ENCODE measurements around the gene MAL.

DNA sequence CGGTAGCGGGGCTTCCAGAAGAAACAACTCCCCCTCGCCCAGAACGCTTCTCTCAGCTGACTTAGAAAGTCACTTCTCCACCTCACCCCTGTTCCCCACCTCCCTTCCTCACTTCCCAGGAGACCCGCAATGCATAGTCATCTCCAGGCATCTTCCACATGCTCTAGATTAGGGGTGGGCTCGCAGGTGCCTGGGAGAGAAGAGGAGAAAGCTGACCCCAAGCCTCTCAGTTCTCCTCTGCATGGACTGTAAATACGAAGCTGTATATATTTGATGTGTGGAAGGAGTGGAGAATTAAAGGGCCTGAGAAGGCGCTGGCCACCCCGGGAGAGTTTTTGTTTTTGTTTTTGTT lies 1.8 kb downstream of the MAL start:
- TF ChIP-seq, protein P1, sequence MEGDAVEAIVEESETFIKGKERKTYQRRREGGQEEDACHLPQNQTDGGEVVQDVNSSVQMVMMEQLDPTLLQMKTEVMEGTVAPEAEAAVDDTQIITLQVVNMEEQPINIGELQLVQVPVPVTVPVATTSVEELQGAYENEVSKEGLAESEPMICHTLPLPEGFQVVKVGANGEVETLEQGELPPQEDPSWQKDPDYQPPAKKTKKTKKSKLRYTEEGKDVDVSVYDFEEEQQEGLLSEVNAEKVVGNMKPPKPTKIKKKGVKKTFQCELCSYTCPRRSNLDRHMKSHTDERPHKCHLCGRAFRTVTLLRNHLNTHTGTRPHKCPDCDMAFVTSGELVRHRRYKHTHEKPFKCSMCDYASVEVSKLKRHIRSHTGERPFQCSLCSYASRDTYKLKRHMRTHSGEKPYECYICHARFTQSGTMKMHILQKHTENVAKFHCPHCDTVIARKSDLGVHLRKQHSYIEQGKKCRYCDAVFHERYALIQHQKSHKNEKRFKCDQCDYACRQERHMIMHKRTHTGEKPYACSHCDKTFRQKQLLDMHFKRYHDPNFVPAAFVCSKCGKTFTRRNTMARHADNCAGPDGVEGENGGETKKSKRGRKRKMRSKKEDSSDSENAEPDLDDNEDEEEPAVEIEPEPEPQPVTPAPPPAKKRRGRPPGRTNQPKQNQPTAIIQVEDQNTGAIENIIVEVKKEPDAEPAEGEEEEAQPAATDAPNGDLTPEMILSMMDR (IDR thresholded peaks at IDR 0.05) = no peak
- TF ChIP-seq POLR2A (IDR thresholded peaks at IDR 0.05) = no peak

Data from suprapubic skin (tissue), 3 donors.